CD4-positive, alpha-beta T cell treated with Interleukin-6 at 100 ng/mL for 8 hours (primary cell): ENCODE data around the gene ADGRG1.

ENCODE experiments used
- DNase-seq: peaks from one replicate; pipeline ENCODE4 v3.0.0-alpha.2; 2020; ENCODE audit warnings: mixed read lengths, low spot score

The ADGRG1 gene

GRCh38 chr16:57606147-57606846 lies 22.1 kb upstream of the ADGRG1 start:
- DNase-seq, result no peak

- no peak for DNase-seq
These were observed 21.5 kb upstream of the ADGRG1 start for GRCh38 chr16:57606847-57607501.

DNA sequence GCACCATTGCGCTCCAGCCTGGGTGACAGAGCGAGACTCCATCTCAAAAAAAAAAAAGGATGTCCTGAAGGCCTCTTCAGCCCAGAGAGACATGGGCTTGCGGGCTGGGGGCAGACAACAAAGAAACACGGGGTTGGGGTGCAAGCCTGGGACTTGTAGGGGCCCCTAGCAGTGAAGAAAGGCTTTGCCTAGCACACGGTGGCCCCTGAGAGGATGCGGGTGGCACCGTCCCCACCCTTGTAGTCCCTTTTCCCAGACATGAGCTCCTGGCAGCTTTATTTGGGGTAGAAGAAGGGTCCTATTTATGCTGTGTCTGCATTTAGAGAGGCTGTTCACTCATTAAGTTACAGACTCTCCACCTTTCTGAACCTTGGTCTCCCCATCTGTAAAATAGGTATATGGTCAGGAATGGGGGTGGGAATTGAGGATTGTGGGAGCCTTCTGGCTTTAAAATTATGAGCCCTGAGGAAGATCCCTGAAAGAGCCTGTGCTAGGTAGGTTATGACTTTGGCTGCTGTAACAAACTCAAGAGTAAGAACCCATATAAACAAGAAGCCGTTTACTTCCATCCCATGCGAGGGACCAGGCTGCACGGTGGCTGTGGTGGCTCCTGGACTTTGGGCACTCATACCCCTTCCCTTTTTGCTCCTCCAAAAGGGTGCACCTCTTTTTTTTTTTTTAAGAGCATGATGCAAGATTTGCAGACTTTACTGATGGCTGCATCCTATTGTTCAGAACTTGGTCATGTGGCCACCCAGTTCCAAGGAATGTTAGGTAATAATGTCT lies 20.6 kb upstream of the ADGRG1 start:
- DNase-seq, result no peak

GRCh38 chr16:57608462-57609113 lies 19.8 kb upstream of the ADGRG1 start:
- no peak for DNase-seq

DNA sequence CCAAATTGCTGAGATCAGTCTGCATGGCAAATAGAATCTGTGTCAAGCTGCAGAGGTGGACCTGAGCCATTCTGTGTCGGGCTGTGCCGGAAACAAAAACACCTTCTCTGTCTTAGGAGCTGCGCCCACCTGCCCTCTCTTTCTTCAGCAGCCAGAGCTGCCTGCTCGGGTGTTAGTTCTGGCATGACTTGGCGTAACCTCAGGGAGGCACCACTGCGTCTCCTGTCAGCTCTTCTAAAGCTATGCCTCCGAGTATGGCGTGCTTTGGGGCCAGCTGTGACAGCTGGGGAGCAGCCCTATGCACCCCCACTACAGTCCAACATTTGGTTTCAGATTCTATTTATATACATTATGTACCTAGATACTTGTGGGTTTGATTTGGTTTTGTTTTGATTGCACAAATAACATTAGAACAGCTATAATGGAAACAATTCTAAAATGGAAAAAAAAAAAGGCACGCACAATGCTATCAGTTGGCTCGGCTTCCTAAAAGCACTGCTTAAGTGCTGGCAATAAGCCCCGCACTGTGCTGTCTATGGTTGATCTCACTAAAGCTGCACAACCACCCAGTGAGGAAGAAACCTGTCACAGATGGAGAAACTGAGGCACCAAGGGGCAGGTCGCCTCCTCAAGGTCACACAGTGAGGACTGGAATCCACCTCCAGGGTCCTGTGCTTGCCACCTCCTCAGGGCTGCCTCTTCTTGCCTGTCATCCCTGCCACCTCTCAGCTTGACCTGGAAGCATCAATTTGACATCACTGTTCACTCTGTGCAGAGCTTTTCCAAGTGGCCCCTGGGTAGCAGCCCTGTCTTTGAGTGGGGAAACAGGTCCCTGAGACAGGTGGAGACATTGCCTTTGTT lies 18.7 kb upstream of the ADGRG1 start:
- peak; percentile 42 for DNase-seq

DNA sequence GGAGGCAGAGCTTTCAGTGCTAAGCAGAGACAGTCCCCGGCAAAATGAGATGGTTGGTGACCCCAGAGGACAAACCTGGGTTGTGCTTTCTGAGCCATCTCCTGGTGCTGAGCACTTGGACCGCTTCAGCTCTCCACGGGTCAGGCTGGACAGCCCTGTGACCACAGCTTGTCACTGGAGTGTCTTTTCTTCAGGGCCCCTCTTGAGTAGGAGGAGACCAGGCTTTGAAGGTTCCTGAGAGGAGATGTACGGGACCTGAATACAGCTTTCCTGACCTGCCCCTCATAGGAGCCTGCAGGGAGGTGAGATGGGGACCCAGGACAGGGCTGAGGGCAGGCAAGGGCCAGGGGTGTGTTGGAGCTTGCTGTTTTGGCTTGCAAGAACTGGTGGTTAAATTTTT lies 17.8 kb upstream of the ADGRG1 start:
- no peak for DNase-seq

- no peak for DNase-seq
These were observed 17.2 kb upstream of the ADGRG1 start for GRCh38 chr16:57611181-57611580.

GRCh38 chr16:57611706-57612105 lies 16.7 kb upstream of the ADGRG1 start:
- DNase-seq, result no peak

- no peak for DNase-seq
These were observed 15.9 kb upstream of the ADGRG1 start for GRCh38 chr16:57612494-57612893.

DNA sequence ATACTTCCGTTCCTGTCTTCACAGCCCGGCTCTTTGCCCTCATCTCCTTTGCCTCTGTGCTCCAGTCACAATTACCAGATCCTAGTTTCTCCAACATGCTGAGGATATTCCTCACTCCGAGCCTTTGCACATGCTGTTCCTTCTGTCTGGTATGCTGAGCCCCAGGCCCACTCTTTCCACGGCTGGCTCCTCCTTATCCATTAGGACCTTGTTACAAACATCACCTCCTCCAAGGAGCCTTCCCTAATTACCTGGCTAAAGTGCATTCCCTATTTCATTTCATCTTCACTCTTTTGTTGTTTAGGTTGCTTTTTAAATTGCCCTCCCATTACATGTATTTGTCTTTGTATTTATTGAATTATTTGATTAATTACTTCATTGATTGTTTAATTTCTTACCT lies 14.9 kb upstream of the ADGRG1 start:
- DNase-seq, result no peak

DNA sequence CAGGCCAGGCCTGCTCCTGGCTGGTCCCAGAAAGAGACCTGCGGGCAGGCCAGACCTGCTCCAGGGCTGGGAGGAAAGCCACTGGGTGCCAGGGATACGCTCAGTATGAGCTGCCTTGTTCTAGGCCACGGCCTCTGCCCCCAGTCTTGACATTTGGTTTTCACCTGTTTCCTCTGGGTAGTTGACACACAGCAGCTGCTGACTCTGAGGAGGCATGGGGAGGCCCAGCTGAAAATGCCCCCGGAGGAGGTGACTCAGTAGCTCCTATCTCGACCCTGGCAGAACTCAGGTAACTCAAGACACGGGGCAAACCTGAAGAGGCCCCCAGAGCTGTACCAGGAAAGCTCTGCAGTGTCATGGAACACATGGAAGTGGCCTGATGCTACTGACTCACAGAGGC lies 13.9 kb upstream of the ADGRG1 start:
- DNase-seq, result no peak

GRCh38 chr16:57614944-57615343 lies 13.5 kb upstream of the ADGRG1 start:
- DNase-seq, result no peak

- no peak for DNase-seq
These were observed 12.6 kb upstream of the ADGRG1 start for GRCh38 chr16:57615813-57616212.

GRCh38 chr16:57616241-57616640 lies 12.2 kb upstream of the ADGRG1 start:
- DNase-seq, result no peak

DNA sequence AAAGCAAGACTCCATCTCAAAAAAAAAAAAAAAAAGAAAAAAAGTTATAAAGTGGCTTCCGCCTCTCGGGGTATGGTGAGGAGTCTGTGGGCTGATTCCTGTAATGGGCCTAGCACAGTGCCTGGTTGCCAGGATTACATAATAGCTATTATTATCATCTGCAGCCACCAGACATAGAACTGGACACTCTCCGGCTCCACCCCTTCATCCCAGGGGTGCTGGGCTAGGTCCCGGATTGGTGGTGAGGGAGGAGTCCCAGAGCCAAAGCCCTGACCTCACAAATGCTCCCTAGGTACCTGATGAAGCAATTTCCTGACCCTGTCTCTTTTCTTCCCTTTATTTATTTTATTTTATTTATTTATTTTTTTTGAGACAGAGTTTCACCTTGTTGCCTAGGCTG lies 11.6 kb upstream of the ADGRG1 start:
- no peak for DNase-seq

GRCh38 chr16:57617604-57618111 lies 10.8 kb upstream of the ADGRG1 start:
- no peak for DNase-seq

- DNase-seq, result no peak
These were observed 9.9 kb upstream of the ADGRG1 start for GRCh38 chr16:57618296-57619132.

DNA sequence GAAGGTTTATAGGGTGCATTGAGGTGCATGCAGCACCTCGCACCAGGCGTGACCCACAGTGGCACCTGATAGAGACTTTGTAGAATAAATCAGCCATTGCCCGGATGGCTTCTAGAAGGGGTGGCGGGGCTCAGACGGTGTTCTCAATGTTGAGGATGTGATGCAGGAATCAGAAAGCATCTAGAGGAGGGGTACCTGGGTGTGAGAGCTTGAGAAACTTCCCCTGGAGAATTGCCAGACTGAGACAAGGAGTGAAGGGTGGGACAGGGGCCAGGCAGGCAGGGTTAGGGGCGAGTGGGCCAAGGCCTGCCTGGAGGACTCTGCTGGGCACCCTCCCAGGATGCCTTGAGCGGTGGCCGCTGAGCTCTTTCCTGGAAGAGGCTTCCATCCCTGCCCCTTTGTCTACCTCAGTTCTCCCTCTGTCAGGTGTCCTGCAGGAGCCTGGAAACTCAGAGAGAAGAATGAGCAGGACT lies 9.3 kb upstream of the ADGRG1 start:
- DNase-seq, result no peak

GRCh38 chr16:57619606-57620334 lies 8.7 kb upstream of the ADGRG1 start:
- DNase-seq, result no peak
